MM.1S (cell line): Measurements from ENCODE around the gene SMIM38.

Source experiments
- DNase-seq: peaks from one replicate; pipeline ENCODE4 v3.0.0-alpha.2; 2015
- H2AFZ ChIP-seq: fragments of 300-600 bp; sonication (generic); 2 replicates; pipeline ENCODE4 v1.6.0; 2016; ENCODE audit warnings: antibody characterized with exemption, low read length
- H3F3A ChIP-seq: fragments of 300-600 bp; sonication (generic); 2 replicates; pipeline ENCODE4 v1.6.1; 2016; ENCODE audit warnings: mild to moderate bottlenecking, antibody characterized with exemption, low read length, moderate library complexity, mixed read lengths; ENCODE audit not compliant: insufficient read depth
- H3K27ac ChIP-seq: fragments of 300-600 bp; sonication (generic); 2 replicates; pipeline ENCODE4 v1.5.1; 2016; ENCODE audit warnings: mild to moderate bottlenecking, low read length
- H3K27me3 ChIP-seq: fragments of 300-600 bp; sonication (generic); replicated peaks from 2 replicates; pipeline ENCODE4 v1.6.0; 2016; ENCODE audit warnings: low read length; ENCODE audit not compliant: insufficient read depth
- H3K36me3 ChIP-seq: fragments of 300-600 bp; sonication (generic); replicated peaks from 2 replicates; pipeline ENCODE4 v1.6.1; 2016; ENCODE audit warnings: mild to moderate bottlenecking, low read length, mixed read lengths; ENCODE audit not compliant: insufficient read depth
- H3K4me1 ChIP-seq: fragments of 300-600 bp; sonication (generic); 2 replicates; pipeline ENCODE4 v1.6.1; 2016; ENCODE audit warnings: low read length, mixed read lengths
- H3K4me2 ChIP-seq: fragments of 300-600 bp; sonication (generic); 2 replicates; pipeline ENCODE4 v1.6.0; 2016; ENCODE audit warnings: low read depth, low read length
- H3K4me3 ChIP-seq: fragments of 300-600 bp; sonication (generic); 2 replicates; pipeline ENCODE4 v1.5.1; 2016; ENCODE audit warnings: low read length, mixed read lengths
- H3K79me2 ChIP-seq: fragments of 300-600 bp; sonication (generic); 2 replicates; pipeline ENCODE4 v1.6.1; 2016; ENCODE audit warnings: mixed run types, low read length, mixed read lengths
- H3K9ac ChIP-seq: fragments of 300-600 bp; sonication (generic); 2 replicates; pipeline ENCODE4 v1.6.1; 2016; ENCODE audit warnings: low read length, mixed read lengths
- H3K9me2 ChIP-seq: fragments of 300-600 bp; sonication (generic); replicated peaks from 2 replicates; pipeline ENCODE4 v1.6.1; 2016; ENCODE audit warnings: mild to moderate bottlenecking, low read length, mixed read lengths; ENCODE audit not compliant: insufficient read depth
- H3K9me3 ChIP-seq: fragments of 300-600 bp; sonication (generic); replicated peaks from 2 replicates; pipeline ENCODE4 v1.6.1; 2016; ENCODE audit warnings: mild to moderate bottlenecking, low read length, mixed read lengths; ENCODE audit not compliant: insufficient read depth
- H4K20me1 ChIP-seq: fragments of 300-600 bp; sonication (generic); 2 replicates; pipeline ENCODE4 v1.6.1; 2016; ENCODE audit warnings: mild to moderate bottlenecking, low read length, moderate library complexity, mixed read lengths; ENCODE audit not compliant: insufficient read depth
- CTCF ChIP-seq: fragments of 300-600 bp; sonication (generic); IDR thresholded peaks from 2 replicates; pipeline ENCODE4 v1.5.1; 2016; ENCODE audit warnings: antibody characterized with exemption, low read length, mixed read lengths
- EZH2 ChIP-seq: fragments of 300-600 bp; sonication (generic); optimal IDR thresholded peaks from 2 replicates; pipeline ENCODE3; 2017; ENCODE audit warnings: low read depth, mild to moderate bottlenecking, antibody characterized with exemption, low read length, mixed read lengths
- EZH2phosphoT487 ChIP-seq: fragments of 300-600 bp; sonication (generic); IDR thresholded peaks from 2 replicates; pipeline ENCODE4 v1.6.1; 2018; ENCODE audit warnings: antibody characterized with exemption, low read length

SMIM38 gene

GRCh38 chr11:69166218-69167115 lies 10.7 kb downstream of the SMIM38 start:
- H2AFZ ChIP-seq, result peak overlapping the region; percentile 42
- H3K9me2 ChIP-seq, result no peaks in the 10 kb centered on the region
- H3K27ac ChIP-seq, result peak overlapping the region; percentile 53; the same call in 1 of the 2 replicates
- peak overlapping the region; percentile 62; the same call in 1 of the 2 replicates for H3K4me2 ChIP-seq
- TF ChIP-seq EZH2, result no peak
- TF ChIP-seq EZH2phosphoT487, result no peak
- no peak; the same call in 1 of the 2 replicates for TF ChIP-seq CTCF
- no peaks in the 10 kb centered on the region for H3K27me3 ChIP-seq
- H3K36me3 ChIP-seq, result no peaks in the 10 kb centered on the region
- DNase-seq, result peak; percentile 91
- peaks cover 17% of the 10 kb centered on the region for H3K4me1 ChIP-seq
- no peaks in the 10 kb centered on the region for H3F3A ChIP-seq
- H3K9me3 ChIP-seq, result no peaks in the 10 kb centered on the region
- H3K79me2 ChIP-seq, result no peaks in the 10 kb centered on the region
- no peaks in the 10 kb centered on the region for H4K20me1 ChIP-seq
- H3K4me3 ChIP-seq, result no peak overlapping the region
- peak overlapping the region; percentile 26; the same call in 1 of the 2 replicates for H3K9ac ChIP-seq

DNA sequence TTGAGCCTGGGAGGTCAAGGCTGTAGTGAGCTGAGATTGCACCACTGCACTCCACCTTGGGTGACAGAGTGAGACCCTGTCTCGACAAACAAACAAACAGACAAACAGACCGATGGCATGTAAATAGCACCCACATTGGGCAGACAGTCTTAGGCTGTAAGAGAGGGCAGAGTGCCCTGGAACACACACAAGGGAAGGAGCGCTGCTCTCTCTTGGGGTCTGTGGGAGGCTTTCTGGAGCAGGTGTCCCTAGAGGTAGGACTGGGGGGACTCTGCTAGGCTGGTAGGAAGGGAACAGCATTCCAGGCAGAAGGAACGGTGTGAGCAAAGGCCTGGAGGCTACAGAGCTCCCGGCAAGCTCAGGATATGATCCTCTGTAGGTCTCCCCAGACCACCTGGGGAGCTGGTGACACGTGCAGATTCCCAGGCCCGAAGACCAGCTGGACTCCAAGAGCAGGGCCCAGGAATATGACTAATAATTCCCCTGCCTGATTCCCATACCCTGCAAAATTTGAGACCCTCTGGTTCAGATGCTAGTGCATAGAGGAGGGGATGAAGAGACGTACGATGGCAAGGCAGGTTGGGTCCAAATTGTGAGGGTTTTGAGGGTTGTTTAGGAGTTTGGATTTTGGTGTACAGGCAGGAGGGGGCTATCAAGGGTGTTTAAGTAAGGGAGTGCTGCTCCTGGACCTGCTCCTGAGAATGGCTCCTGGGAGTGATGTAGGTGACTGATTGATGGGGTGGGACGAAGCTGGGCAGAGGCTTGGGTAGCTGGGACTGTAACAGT lies 11.6 kb downstream of the SMIM38 start:
- Histone ChIP-seq H3K4me1 (peaks cover 17% of the 10 kb centered on the region), H3K27me3 (no peaks in the 10 kb centered on the region), H3K4me2 (peak overlapping the region; percentile 62; the same call in 1 of the 2 replicates), H3K9me3 (no peaks in the 10 kb centered on the region), H3K9me2 (no peaks in the 10 kb centered on the region), H3K27ac (peak overlapping the region; percentile 53; the same call in 1 of the 2 replicates), H2AFZ (peak overlapping the region; percentile 25), H3F3A (no peaks in the 10 kb centered on the region), H4K20me1 (no peaks in the 10 kb centered on the region), H3K36me3 (no peaks in the 10 kb centered on the region), H3K79me2 (no peaks in the 10 kb centered on the region), H3K4me3 (no peak overlapping the region), H3K9ac (peak overlapping the region; percentile 26; the same call in 1 of the 2 replicates)
- TF ChIP-seq EZH2 (no peak), CTCF (no peak), EZH2phosphoT487 (no peak)
- DNase-seq, result no peak

DNA sequence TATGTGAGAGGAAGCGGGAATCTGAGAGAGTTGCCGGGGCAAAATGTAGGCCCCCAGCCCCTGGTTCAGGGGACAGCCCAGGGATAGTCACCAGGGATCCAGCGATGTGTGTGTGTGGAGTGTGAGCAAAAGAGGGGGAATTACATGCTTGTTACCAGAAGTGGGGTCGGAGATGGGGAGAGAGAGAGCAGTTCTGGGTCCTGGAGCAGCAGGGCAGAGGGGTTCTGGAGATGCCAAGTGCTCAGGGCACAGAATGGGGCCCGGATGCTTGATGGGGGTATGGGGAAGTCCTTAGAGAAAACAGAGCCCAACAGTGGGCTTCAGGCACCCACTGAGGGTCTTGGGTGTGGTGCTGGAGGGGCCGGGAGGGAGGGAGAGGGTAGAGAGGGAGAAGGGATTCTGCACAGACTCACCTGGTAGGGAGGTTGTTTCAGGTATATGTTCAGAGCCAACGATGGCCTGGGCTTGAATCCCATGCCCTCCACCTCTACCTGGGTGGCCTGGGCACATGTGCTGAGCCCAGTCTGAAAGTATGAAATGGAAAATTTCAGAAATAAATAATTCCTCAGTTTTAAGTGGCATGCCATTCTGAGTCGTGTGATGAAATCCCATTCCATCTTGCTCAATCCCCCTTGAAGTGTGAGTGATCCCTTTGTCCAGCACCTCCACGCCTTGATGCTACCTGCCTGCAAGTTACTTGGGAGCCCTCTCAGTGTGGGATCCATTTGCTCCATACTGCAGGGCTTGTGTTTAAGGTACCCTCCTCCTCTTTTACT lies 12.4 kb downstream of the SMIM38 start:
- Histone ChIP-seq H3K36me3 (no peaks in the 10 kb centered on the region), H3K27ac (no peak overlapping the region), H3F3A (no peaks in the 10 kb centered on the region), H3K4me3 (no peak overlapping the region), H3K9me2 (no peaks in the 10 kb centered on the region), H3K4me1 (peaks cover 17% of the 10 kb centered on the region), H3K27me3 (no peaks in the 10 kb centered on the region), H2AFZ (no peak overlapping the region), H3K9me3 (no peaks in the 10 kb centered on the region), H3K4me2 (no peak overlapping the region), H3K9ac (no peak overlapping the region), H3K79me2 (no peaks in the 10 kb centered on the region), H4K20me1 (no peaks in the 10 kb centered on the region)
- DNase-seq, result no peak
- no peak for TF ChIP-seq CTCF
- no peak for TF ChIP-seq EZH2
- TF ChIP-seq EZH2phosphoT487, result no peak
